AG09309 (cell line): ENCODE results near the gene USPL1.

Experiments
- DNase-seq: peaks from one replicate; pipeline ENCODE4 v3.0.0-alpha.2; 2010; ENCODE audit warnings: low read depth
- H3K4me3 ChIP-seq: 2 replicates; pipeline ENCODE4 v1.5.1; 2011; ENCODE audit warnings: mild to moderate bottlenecking, low read depth, low read length, moderate library complexity; ENCODE audit not compliant: control insufficient read depth
- TF ChIP-seq, protein P1 (sequence below): IDR thresholded peaks from 2 replicates; pipeline ENCODE4 v1.5.1; 2011; ENCODE audit warnings: mild to moderate bottlenecking, low read depth, low read length, inconsistent platforms; ENCODE audit not compliant: insufficient read depth, control insufficient read depth; ENCODE audit errors: missing control alignments

Gene USPL1

DNA sequence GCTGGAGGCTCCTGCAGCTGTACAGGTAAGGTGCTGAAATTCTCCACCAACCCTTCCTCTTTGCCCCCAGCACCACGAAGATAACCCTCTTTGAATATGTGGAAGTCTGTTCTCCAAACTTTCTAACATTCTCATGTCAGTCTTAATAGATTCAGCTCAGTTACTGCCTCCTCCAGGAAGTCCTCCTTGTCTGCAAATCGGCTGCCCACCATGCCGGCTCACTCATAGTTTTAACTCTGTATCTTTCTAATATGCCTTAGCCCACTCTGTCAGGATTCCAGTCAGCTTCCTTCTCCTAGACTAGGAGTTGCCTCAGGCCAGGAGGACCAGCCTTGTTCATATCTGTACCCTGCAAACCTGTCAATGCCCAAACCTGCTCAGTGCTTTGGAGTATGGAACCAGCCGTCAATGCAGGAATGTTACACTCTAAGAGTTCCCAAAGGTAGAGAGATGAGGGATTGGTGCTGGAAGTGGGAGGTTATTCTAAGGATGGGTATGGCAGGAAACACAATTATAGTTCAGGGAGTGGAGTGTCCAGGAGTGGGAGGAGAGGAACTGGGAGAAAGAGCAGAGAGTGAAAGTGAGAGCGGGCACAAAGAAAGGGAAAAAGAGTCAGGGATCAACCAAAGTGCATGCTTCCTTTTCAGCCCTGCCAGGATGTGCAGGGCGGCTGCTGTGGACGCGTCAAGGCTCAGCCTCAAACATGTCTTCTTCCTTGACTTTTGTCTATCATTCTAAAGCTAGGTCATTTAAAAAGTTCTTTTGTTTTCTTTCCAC, 79.6 kb downstream of the USPL1 start:
- H3K4me3 ChIP-seq: no peak overlapping the region
- DNase-seq: no peak
- TF ChIP-seq, protein P1, sequence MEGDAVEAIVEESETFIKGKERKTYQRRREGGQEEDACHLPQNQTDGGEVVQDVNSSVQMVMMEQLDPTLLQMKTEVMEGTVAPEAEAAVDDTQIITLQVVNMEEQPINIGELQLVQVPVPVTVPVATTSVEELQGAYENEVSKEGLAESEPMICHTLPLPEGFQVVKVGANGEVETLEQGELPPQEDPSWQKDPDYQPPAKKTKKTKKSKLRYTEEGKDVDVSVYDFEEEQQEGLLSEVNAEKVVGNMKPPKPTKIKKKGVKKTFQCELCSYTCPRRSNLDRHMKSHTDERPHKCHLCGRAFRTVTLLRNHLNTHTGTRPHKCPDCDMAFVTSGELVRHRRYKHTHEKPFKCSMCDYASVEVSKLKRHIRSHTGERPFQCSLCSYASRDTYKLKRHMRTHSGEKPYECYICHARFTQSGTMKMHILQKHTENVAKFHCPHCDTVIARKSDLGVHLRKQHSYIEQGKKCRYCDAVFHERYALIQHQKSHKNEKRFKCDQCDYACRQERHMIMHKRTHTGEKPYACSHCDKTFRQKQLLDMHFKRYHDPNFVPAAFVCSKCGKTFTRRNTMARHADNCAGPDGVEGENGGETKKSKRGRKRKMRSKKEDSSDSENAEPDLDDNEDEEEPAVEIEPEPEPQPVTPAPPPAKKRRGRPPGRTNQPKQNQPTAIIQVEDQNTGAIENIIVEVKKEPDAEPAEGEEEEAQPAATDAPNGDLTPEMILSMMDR: no peak

DNA sequence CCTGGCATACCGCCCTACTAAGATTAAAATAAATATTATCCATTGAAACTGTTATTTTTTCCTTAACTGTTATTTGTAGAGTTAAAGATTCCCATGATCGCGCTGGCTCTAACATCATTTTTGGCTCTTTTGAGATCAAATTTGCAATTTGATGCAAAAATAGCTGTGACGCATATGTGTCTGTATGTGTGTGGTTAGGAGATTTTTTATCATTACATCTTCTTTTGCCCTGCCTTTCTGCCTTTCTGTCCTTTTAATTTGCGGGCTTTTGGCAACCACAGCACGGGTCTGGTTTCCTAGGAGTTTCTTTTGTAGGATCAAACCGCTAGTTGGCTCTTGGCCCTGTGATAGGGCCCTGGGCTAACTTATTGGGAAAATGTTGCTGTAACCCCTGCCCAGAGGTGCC, 80.3 kb downstream of the USPL1 start:
- no peak overlapping the region for H3K4me3 ChIP-seq
- TF ChIP-seq, protein P1: no peak
- no peak for DNase-seq

DNA sequence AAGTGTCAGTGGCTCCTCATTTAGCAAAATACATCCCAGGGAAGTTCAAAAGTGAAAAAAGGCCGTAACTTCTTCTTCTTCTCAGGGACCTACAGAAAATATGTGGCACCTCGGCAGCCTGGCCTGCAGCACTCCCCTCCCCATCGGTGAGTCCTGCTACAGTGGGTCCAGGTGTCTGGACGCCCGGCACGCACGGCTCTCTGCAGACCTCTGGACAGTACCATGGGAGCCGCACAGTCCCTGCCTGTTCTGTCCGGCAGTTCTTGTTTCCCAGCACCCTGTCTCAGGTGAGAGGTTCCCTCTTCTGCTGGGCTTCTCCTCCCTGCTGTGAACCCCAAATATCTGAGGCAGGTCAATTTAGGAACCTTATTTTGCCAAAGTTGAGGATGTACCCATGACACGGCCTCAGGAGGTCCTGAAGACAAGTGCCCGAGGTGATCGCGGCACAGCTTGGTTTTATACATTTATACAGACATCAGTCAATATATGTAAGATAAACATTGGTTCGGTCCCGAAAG, 80.8 kb downstream of the USPL1 start:
- no peak overlapping the region for H3K4me3 ChIP-seq
- TF ChIP-seq, protein P1: no peak
- no peak for DNase-seq

DNA sequence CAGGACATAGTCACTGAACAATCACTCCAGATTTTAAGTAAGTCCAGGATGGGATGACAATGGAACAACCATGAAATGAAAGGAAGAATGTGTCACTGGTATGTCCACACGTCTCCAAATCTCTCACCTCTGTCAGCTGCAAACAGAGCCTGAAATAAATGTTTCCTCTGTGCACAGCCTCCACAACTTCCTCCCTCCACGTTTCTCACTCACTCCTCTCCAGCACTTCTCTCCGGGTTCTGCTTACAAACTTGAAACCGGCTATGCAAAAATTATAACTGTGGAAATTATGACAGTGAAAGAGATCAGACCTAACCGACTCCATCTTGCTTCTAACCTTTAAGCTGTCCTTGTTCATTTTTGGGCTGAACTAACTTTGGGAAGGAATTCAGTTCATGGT, 82.6 kb downstream of the USPL1 start:
- TF ChIP-seq, protein P1: no peak
- DNase-seq: no peak
- H3K4me3 ChIP-seq: no peak overlapping the region

DNA sequence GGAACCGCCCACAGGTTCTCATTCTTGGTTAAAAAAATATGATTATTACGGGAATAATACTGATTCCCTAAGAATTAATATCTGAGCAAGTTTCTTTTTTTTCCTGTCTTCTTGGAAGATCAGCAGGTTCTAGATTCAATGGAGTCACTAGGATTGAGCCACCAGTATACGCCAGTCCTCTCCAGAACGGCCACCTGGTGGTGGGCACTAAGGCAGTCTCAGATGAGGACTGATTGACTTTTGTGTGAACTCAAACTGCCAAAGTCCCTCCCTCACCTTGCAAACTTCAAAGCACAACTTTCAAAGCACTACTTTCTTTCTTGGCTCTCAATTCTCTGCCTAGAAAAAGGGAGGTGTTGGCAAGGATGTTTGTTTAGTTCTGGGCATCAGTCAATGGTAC, 84.3 kb downstream of the USPL1 start:
- TF ChIP-seq, protein P1: no peak
- no peak for DNase-seq
- H3K4me3 ChIP-seq: no peak overlapping the region

DNA sequence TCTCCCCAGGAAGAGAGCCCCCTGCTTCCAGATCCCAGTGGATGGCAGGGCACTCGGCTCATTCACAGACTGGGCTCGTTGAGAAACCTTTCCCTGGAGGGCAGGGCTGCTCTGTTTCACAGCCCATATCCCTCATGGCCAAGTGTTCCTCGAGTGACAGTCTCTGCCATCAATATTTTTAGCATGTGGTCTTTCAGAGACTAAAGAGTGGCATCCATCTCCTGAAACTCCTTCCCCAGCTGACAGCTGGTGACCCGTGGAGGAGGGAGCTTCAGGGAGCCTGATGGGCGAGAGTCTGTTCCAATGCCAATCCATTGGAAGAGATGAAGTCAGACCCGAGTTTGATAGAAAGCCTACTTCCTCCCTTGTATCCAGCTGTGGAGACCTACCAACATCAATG, 86.9 kb downstream of the USPL1 start:
- DNase-seq: no peak
- no peak overlapping the region for H3K4me3 ChIP-seq
- TF ChIP-seq, protein P1: no peak
